Measurements from ENCODE around the gene RASSF1. TPM values are rescaled to one million over a fixed set of nuclear protein-coding genes. Genes with fewer than 3 reads are reported as not detected.

The RASSF1 gene
- total and polyA plus RNA-seq, 2 of the 4 experiments (the other 2 are of a cell fraction) = 17.4 to 53.4 TPM

GRCh38 chr3:50287262-50287661 lies 53.4 kb downstream of the RASSF1 start:
- Histone ChIP-seq H3K9ac (ENCODE audit: low read depth, low read length) (no peak overlapping the region), H3K23ac (ENCODE audit: low read depth, low read length) (no peak overlapping the region), H4K91ac (ENCODE audit: insufficient read depth, low read depth, low read length) (no peak overlapping the region), H2BK5ac (ENCODE audit: low read depth, low read length, poor library complexity, severe bottlenecking) (no peak overlapping the region), H3K9me1 (ENCODE audit: insufficient read depth, low read length) (no peaks in the 10 kb centered on the region; the same call in 1 of the 2 replicates), H3K9me3 (ENCODE audit: control insufficient read depth, insufficient read depth, low read length) (no peaks in the 10 kb centered on the region), H3K4me2 (ENCODE audit: low read depth, low read length) (no peak overlapping the region), H2BK15ac (ENCODE audit: low read depth, low read length) (no peak overlapping the region), H4K20me1 (ENCODE audit: insufficient read depth, low read length) (no peaks in the 10 kb centered on the region; the same call in 1 of the 2 replicates), H2BK120ac (ENCODE audit: low read depth, low read length) (no peak overlapping the region), H4K5ac (ENCODE audit: low read depth, low read length) (no peak overlapping the region), H3K79me1 (ENCODE audit: low read depth in 1 of 2, low read length in 2 of 2) (peaks cover 14 to 28% of the 10 kb centered on the region in 2 experiments), H3K36me3 (ENCODE audit: control insufficient read depth, insufficient read depth, low read length) (peaks cover 34% of the 10 kb centered on the region), H3K14ac (replicated peaks; ENCODE audit: low read depth, low read length) (no peak overlapping the region), H3K4me3 (ENCODE audit: insufficient read depth, low read depth, low read length) (no peak overlapping the region), H4K8ac (ENCODE audit: low read depth in 2 of 2, low read length in 2 of 2) (no peak overlapping the region), H3K27ac (ENCODE audit: insufficient read depth, low read length) (no peak overlapping the region), H3K4ac (ENCODE audit: low read depth, low read length) (no peak overlapping the region), H2AK9ac (replicated peaks; ENCODE audit: low read depth, low read length, poor library complexity) (no peak overlapping the region), H3K27me3 (ENCODE audit: control insufficient read depth, insufficient read depth, low read length) (no peaks in the 10 kb centered on the region), H3K18ac (ENCODE audit: low read depth, low read length) (no peak overlapping the region), H3K4me1 (ENCODE audit: control insufficient read depth, insufficient read depth, low read length) (peaks cover 3% of the 10 kb centered on the region), H2AFZ (replicated peaks; ENCODE audit: low read length, poor library complexity) (no peak overlapping the region), H2AK5ac (ENCODE audit: low read depth, low read length) (no peak overlapping the region), H3K56ac (ENCODE audit: extremely low read depth, insufficient read depth, low read length) (no peak overlapping the region), H2BK20ac (ENCODE audit: low read depth, low read length) (no peak overlapping the region)
- DNase-seq (no peak), ATAC-seq (ENCODE audit: low read depth) (no peak)
- ChIA-PET CTCF (no interaction called here), POLR2A (ENCODE audit: unreplicated experiment) (no interaction called here)
- dilution Hi-C loops (cut with HindIII; ENCODE audit: low sequenced_read_pairs, unreplicated experiment) (no loop called here), in situ Hi-C loops (cut with MboI; ENCODE audit: low sequenced_read_pairs) (no loop called here), intact Hi-C loops (cut with micrococcal nuclease) (no loop called here)
- BruUV-seq (replicated peaks) = no TSS peak
- no CpG with 5 or more reads among the region's 1 CpG for WGBS, 2 experiments (ENCODE audit: extremely low coverage in 2 of 2, insufficient read length in 1 of 2)
- TF ChIP-seq USF2 (IDR thresholded peaks at IDR 0.05; ENCODE audit: low read depth, low read length) = no peak
- no peak for TF ChIP-seq BHLHE40 (IDR thresholded peaks at IDR 0.05; ENCODE audit: low read depth, low read length)
- no peak for TF ChIP-seq MAFK (IDR thresholded peaks at IDR 0.05; ENCODE audit: low read depth, low read length)

Data from IMR-90 (cell line).